Raji (cell line): ENCODE measurements around the gene ANKRD11.

Experiments
- POLR2A ChIP-seq: IDR thresholded peaks from 2 replicates; pipeline ENCODE4 v1.6.1; 2011; ENCODE audit warnings: low read depth, low read length, control low read depth; ENCODE audit not compliant: insufficient read depth

The ANKRD11 gene

GRCh38 chr16:89322321-89323119 is 167.8 kb downstream of the ANKRD11 start:
- no peak for TF ChIP-seq POLR2A

- no peak for TF ChIP-seq POLR2A
Observed at GRCh38 chr16:89320782-89321501, 169.4 kb downstream of the ANKRD11 start.

- TF ChIP-seq POLR2A: no peak
Observed at GRCh38 chr16:89319886-89320781, 170.2 kb downstream of the ANKRD11 start.

GRCh38 chr16:89319631-89319885 is 170.8 kb downstream of the ANKRD11 start:
- TF ChIP-seq POLR2A: no peak

- TF ChIP-seq POLR2A: no peak
Observed at GRCh38 chr16:89318871-89319630, 171.3 kb downstream of the ANKRD11 start.

- no peak for TF ChIP-seq POLR2A
Observed at GRCh38 chr16:89318430-89318758, 172.0 kb downstream of the ANKRD11 start.

- no peak for TF ChIP-seq POLR2A
Observed at GRCh38 chr16:89317729-89318429, 172.5 kb downstream of the ANKRD11 start.

GRCh38 chr16:89317101-89317671 is 173.2 kb downstream of the ANKRD11 start:
- TF ChIP-seq POLR2A: no peak

- TF ChIP-seq POLR2A: no peak
Observed at GRCh38 chr16:89316701-89317100, 173.7 kb downstream of the ANKRD11 start.

GRCh38 chr16:89315791-89316581 is 174.4 kb downstream of the ANKRD11 start:
- no peak for TF ChIP-seq POLR2A

- TF ChIP-seq POLR2A: no peak
Observed at GRCh38 chr16:89315271-89315670, 175.1 kb downstream of the ANKRD11 start.

GRCh38 chr16:89314854-89315253 is 175.5 kb downstream of the ANKRD11 start:
- no peak for TF ChIP-seq POLR2A

- TF ChIP-seq POLR2A: no peak
Observed at GRCh38 chr16:89314357-89314756, 176.0 kb downstream of the ANKRD11 start.

- no peak for TF ChIP-seq POLR2A
Observed at GRCh38 chr16:89313583-89313982, 176.8 kb downstream of the ANKRD11 start.
